Keratinocyte (primary cell): ENCODE data around the gene MICAL1. TPM values are rescaled to one million over a fixed set of nuclear protein-coding genes. Genes with fewer than 3 reads are reported as not detected.

Experiments used
- DNase-seq: peaks from one replicate; pipeline ENCODE4 v3.0.0-alpha.2; 2011; ENCODE audit warnings: low read depth, missing footprints, low spot score
- FAIRE-seq: peaks from 2 replicates; lab custom pipeline; 2011; peaks lifted over from hg19 to GRCh38; lab: Jason Lieb, UNC
- H2AFZ ChIP-seq: 2 replicates; pipeline ENCODE4 v1.6.0; 2012; ENCODE audit warnings: low read length, control low read depth, inconsistent platforms; ENCODE audit not compliant: control insufficient read depth
- H3K27ac ChIP-seq: 2 replicates; pipeline ENCODE4 v1.5.1; 2011; ENCODE audit warnings: low read length; ENCODE audit not compliant: control insufficient read depth, insufficient read depth
- H3K27me3 ChIP-seq: 3 replicates; pipeline ENCODE4 v1.6.0; 2011; ENCODE audit warnings: low read length; ENCODE audit not compliant: control insufficient read depth, insufficient read depth; ENCODE audit errors: extremely low read depth
- H3K36me3 ChIP-seq, 2 experiments: 2 replicates in 1 of 2; 3 replicates in 1 of 2; pipeline ENCODE4 v1.5.1; 2011; ENCODE audit warnings: low read length in 2 of 2, mild to moderate bottlenecking in 1 of 2; ENCODE audit not compliant: control insufficient read depth in 2 of 2, insufficient read depth in 2 of 2; ENCODE audit errors: extremely low read depth in 1 of 2
- H3K4me1 ChIP-seq: 3 replicates; pipeline ENCODE4 v1.5.1; 2011; ENCODE audit warnings: low read length; ENCODE audit not compliant: control insufficient read depth, insufficient read depth; ENCODE audit errors: extremely low read depth
- H3K4me2 ChIP-seq: 3 replicates; pipeline ENCODE4 v1.6.0; 2011; ENCODE audit warnings: low read depth, low read length; ENCODE audit not compliant: control insufficient read depth, insufficient read depth; ENCODE audit errors: extremely low read depth
- H3K4me3 ChIP-seq, 3 experiments: fragments of 200-600 bp in 1 of 3; sonication (generic) in 1 of 3; 2 replicates in 2 of 3; 3 replicates in 1 of 3; pipeline ENCODE4 v1.5.1; 2011 to 2016; ENCODE audit warnings: low read length in 3 of 3, mild to moderate bottlenecking in 3 of 3, control low read depth in 2 of 3, inconsistent platforms in 1 of 3, low read depth in 1 of 3, mixed read lengths in 1 of 3, mixed run types in 1 of 3, moderate library complexity in 1 of 3; ENCODE audit not compliant: control insufficient read depth in 2 of 3, insufficient read depth in 2 of 3; ENCODE audit errors: extremely low read depth in 1 of 3
- H3K79me2 ChIP-seq: 2 replicates; pipeline ENCODE4 v1.6.0; 2012; ENCODE audit warnings: low read length; ENCODE audit not compliant: control insufficient read depth, insufficient read depth
- H3K9ac ChIP-seq: 3 replicates; pipeline ENCODE4 v1.6.0; 2011; ENCODE audit warnings: low read length; ENCODE audit not compliant: control insufficient read depth, insufficient read depth; ENCODE audit errors: extremely low read depth
- H3K9me1 ChIP-seq: 3 replicates; pipeline ENCODE4 v1.6.0; 2011; ENCODE audit warnings: low read length; ENCODE audit not compliant: control insufficient read depth, insufficient read depth; ENCODE audit errors: extremely low read depth
- H3K9me3 ChIP-seq: 2 replicates; pipeline ENCODE4 v1.5.1; 2012; ENCODE audit warnings: low read depth, low read length; ENCODE audit not compliant: control insufficient read depth
- H4K20me1 ChIP-seq: 3 replicates; pipeline ENCODE4 v1.6.0; 2011; ENCODE audit warnings: low read length; ENCODE audit not compliant: control insufficient read depth, insufficient read depth; ENCODE audit errors: extremely low read depth
- EZH2 ChIP-seq: IDR thresholded peaks from one replicate; pipeline ENCODE4 v1.6.1; 2012; ENCODE audit warnings: inconsistent platforms, mild to moderate bottlenecking, low read length, moderate library complexity
- dilution Hi-C: fragments of 300-500 bp; cut with MboI; formaldehyde crosslinking; loops from one replicate; pipeline ENCODE4 v1.7.0; 2020; ENCODE audit warnings: low sequenced_read_pairs; ENCODE audit not compliant: extremely low pct_ligation_motif_present
- polyA plus RNA-seq, 5 experiments: library from polyadenylated mRNA; depleted of rRNA in 3 of 5; stranded (reverse) in 3 of 5; stranded (forward) in 1 of 5; unstranded in 1 of 5; fragments of >200 nt; gene quantifications; 1 replicate in 1 of 5; 2 replicates in 3 of 5; 3 replicates in 1 of 5; pipeline versions ENCODE4 v1.2.1 to v1.2.3, GENCODE V29; 2011 to 2012; ENCODE audit warnings: missing spikeins in 2 of 5, low read depth in 1 of 5, low replicate concordance in 1 of 5
- TF ChIP-seq, protein P1 (sequence below), 3 experiments: IDR thresholded peaks in 1 of 3; conservative IDR thresholded peaks in 1 of 3; optimal IDR thresholded peaks in 1 of 3; 2 replicates in 2 of 3; 3 replicates in 1 of 3; pipeline versions ENCODE3 to v1.5.1; 2011; ENCODE audit warnings: low read length in 3 of 3, mild to moderate bottlenecking in 3 of 3, moderate library complexity in 2 of 3, control low read depth in 1 of 3, inconsistent platforms in 1 of 3; ENCODE audit not compliant: insufficient read depth in 2 of 3; ENCODE audit errors: extremely low read depth in 1 of 3

Gene MICAL1
- polyA plus RNA-seq, 1 donor (not counting 4 experiments of a cell fraction or from before 2014, with no cell fraction given), result 25.6 TPM

DNA sequence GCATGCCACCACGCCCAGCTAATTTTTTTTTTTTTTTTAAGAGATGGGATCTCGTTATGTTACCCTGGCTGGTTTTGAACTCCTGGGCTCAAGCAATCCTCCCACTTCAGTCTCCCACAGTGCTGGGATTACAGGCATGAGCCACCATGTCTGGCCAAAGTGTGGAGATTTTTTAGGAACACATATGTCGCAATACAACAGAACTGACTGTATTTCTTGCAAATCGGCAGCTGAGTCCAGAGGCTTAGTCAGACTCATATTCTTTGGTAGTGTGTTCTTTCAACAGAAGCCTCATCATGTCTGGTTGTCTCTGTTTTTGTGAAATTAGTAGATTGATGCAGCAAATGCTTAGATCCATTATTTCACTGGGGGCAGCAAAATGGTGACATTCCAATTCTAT is 49.4 kb downstream of the MICAL1 start:
- no peaks in the 10 kb centered on the region for H3K9me3 ChIP-seq
- DNase-seq (no peak), FAIRE-seq (peak; percentile 26)
- H3K4me3 ChIP-seq, result no peak overlapping the region
- H3K36me3 ChIP-seq, result no peaks in the 10 kb centered on the region
- H3K9ac ChIP-seq, result no peak overlapping the region
- no peak overlapping the region for H3K4me2 ChIP-seq
- TF ChIP-seq EZH2, result no peak
- TF ChIP-seq, protein P1, sequence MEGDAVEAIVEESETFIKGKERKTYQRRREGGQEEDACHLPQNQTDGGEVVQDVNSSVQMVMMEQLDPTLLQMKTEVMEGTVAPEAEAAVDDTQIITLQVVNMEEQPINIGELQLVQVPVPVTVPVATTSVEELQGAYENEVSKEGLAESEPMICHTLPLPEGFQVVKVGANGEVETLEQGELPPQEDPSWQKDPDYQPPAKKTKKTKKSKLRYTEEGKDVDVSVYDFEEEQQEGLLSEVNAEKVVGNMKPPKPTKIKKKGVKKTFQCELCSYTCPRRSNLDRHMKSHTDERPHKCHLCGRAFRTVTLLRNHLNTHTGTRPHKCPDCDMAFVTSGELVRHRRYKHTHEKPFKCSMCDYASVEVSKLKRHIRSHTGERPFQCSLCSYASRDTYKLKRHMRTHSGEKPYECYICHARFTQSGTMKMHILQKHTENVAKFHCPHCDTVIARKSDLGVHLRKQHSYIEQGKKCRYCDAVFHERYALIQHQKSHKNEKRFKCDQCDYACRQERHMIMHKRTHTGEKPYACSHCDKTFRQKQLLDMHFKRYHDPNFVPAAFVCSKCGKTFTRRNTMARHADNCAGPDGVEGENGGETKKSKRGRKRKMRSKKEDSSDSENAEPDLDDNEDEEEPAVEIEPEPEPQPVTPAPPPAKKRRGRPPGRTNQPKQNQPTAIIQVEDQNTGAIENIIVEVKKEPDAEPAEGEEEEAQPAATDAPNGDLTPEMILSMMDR (optimal IDR thresholded peaks at IDR 0.05 in 1 of 3, IDR thresholded peaks at IDR 0.05 in 1 of 3, conservative IDR thresholded peaks at IDR 0.05 in 1 of 3; ENCODE audit: extremely low read depth in 1 of 3, insufficient read depth in 2 of 3, low read length in 3 of 3), result no peak
- peaks cover 16% of the 10 kb centered on the region for H3K4me1 ChIP-seq
- H4K20me1 ChIP-seq, result no peaks in the 10 kb centered on the region
- dilution Hi-C loops, result no loop called here
- no peak overlapping the region for H3K27ac ChIP-seq
- H3K79me2 ChIP-seq, result no peaks in the 10 kb centered on the region
- H3K27me3 ChIP-seq, result no peaks in the 10 kb centered on the region
- H2AFZ ChIP-seq, result no peak overlapping the region
- no peaks in the 10 kb centered on the region for H3K9me1 ChIP-seq

- DNase-seq, result no peak
Observed at GRCh38 chr6:109397020-109397419, 58.6 kb downstream of the MICAL1 start.

More at GRCh38 chr6:109397020-109397419, 58.6 kb downstream of the MICAL1 start:
- Histone ChIP-seq H4K20me1 (no peaks in the 10 kb centered on the region), H3K4me2 (no peak overlapping the region), H3K4me3 (no peak overlapping the region), H3K9me1 (no peaks in the 10 kb centered on the region), H3K9me3 (no peaks in the 10 kb centered on the region), H3K27me3 (no peaks in the 10 kb centered on the region), H3K9ac (no peak overlapping the region), H3K36me3 (no peaks in the 10 kb centered on the region), H3K27ac (no peak overlapping the region), H3K79me2 (no peaks in the 10 kb centered on the region), H3K4me1 (no peaks in the 10 kb centered on the region), H2AFZ (no peak overlapping the region)
- TF ChIP-seq, protein P1 (optimal IDR thresholded peaks at IDR 0.05 in 1 of 3, IDR thresholded peaks at IDR 0.05 in 1 of 3, conservative IDR thresholded peaks at IDR 0.05 in 1 of 3; ENCODE audit: extremely low read depth in 1 of 3, insufficient read depth in 2 of 3, low read length in 3 of 3), result peak; percentile 31 to 46 (median 37)
- TF ChIP-seq EZH2, result no peak
- no peak for FAIRE-seq
- dilution Hi-C loops, result no loop called here
